Neural progenitor cell (in vitro differentiated cells): Measurements from ENCODE around the gene ART1.
"Not testable (repeated sequence)": the region's sequence is repeated elsewhere in the genome, so short reads cannot be mapped to it uniquely, and the experiment has no call there.

Source experiments
- CTCF ChIP-seq: fragments of 200-600 bp; sonication (generic); IDR thresholded peaks from 2 replicates; pipeline ENCODE4 v1.5.1; 2017; ENCODE audit warnings: antibody characterized with exemption, mild to moderate bottlenecking
- EZH2phosphoT487 ChIP-seq: fragments of 200-600 bp; sonication (generic); IDR thresholded peaks from 2 replicates; pipeline ENCODE4 v1.6.1; 2017; ENCODE audit warnings: antibody characterized with exemption

- not testable (repeated sequence) for TF ChIP-seq CTCF, EZH2phosphoT487
Measured at GRCh38 chr11:3643102-3643546, 1.8 kb upstream of the ART1 start.
